ENCODE results near the gene ZSCAN1.

- no peak for TF ChIP-seq CTCF (IDR thresholded peaks at IDR 0.05)
- TF ChIP-seq POLR2A (IDR thresholded peaks at IDR 0.05), result no peak
Observed at GRCh38 chr19:58083021-58083420, 49.2 kb downstream of the ZSCAN1 start.
